ENCODE data around the gene DNAJB9.

- TF ChIP-seq EZH2phosphoT487 (IDR thresholded peaks at IDR 0.05; ENCODE audit: insufficient read depth, low read depth): no peak
- TF ChIP-seq EZH2 (IDR thresholded peaks at IDR 0.05; ENCODE audit: insufficient read depth, poor library complexity, severe bottlenecking): no peak
These were observed 28.2 kb upstream of the DNAJB9 start for GRCh38 chr7:108541478-108541877.

Data from GM23248 (cell line).